H1 (cell line): ENCODE results near the gene SBK2. TPM values are rescaled to one million over a fixed set of nuclear protein-coding genes. Genes with fewer than 3 reads are reported as not detected.

ENCODE experiments used
- CTCF ChIA-PET: fragments of 300-600 bp; sonication (Branson Sonifier 250); formaldehyde crosslinking; loops from one replicate; lab custom pipeline; 2021; ENCODE audit not compliant: partially characterized antibody; lab: Charles Lee
- POLR2A ChIA-PET: fragments of 300-600 bp; sonication (Branson Sonifier 250); formaldehyde crosslinking; loops from one replicate; lab custom pipeline; 2021; ENCODE audit warnings: inconsistent platforms; ENCODE audit not compliant: partially characterized antibody; lab: Charles Lee
- DNase-seq, 2 experiments: peaks; one replicate each; pipeline versions ENCODE4 v3.0.0 to v3.0.0-alpha.2; 2010 to 2022; ENCODE audit warnings: low spot score in 2 of 2, low read depth in 1 of 2, mixed read lengths in 1 of 2
- FAIRE-seq: peaks from 2 replicates; lab custom pipeline; 2011; peaks lifted over from hg19 to GRCh38; lab: Jason Lieb, UNC
- H2AFZ ChIP-seq: 2 replicates; pipeline ENCODE4 v1.8.1; 2012; ENCODE audit warnings: low read length, inconsistent platforms
- H2AK5ac ChIP-seq: 2 replicates; pipeline ENCODE4 v1.6.1; 2013; ENCODE audit warnings: low read depth, low read length
- H2BK120ac ChIP-seq: replicated peaks from 2 replicates; pipeline ENCODE3; 2013; ENCODE audit warnings: low read depth, low read length, inconsistent platforms
- H2BK12ac ChIP-seq: 2 replicates; pipeline ENCODE4 v1.6.1; 2013; ENCODE audit warnings: low read depth, low read length
- H2BK15ac ChIP-seq: 2 replicates; pipeline ENCODE4 v1.6.1; 2013; ENCODE audit warnings: low read length
- H2BK20ac ChIP-seq: 2 replicates; pipeline ENCODE4 v1.6.1; 2013; ENCODE audit warnings: low read length
- H2BK5ac ChIP-seq: 2 replicates; pipeline ENCODE4 v1.6.1; 2013; ENCODE audit warnings: low read depth, low read length
- H3K14ac ChIP-seq: 2 replicates; pipeline ENCODE4 v1.6.1; 2013; ENCODE audit warnings: inconsistent platforms; ENCODE audit not compliant: insufficient read length
- H3K18ac ChIP-seq: 2 replicates; pipeline ENCODE4 v1.6.1; 2013; ENCODE audit warnings: low read length; ENCODE audit errors: extremely low read depth
- H3K23ac ChIP-seq: 2 replicates; pipeline ENCODE4 v1.6.1; 2013; ENCODE audit warnings: inconsistent platforms; ENCODE audit not compliant: insufficient read length
- H3K23me2 ChIP-seq: 2 replicates; pipeline ENCODE4 v1.6.1; 2013; ENCODE audit warnings: low read depth, low read length
- H3K27ac ChIP-seq: 2 replicates; pipeline ENCODE4 v1.6.1; 2011; ENCODE audit warnings: low read depth, low read length, inconsistent platforms
- H3K27me3 ChIP-seq, 4 experiments: replicated peaks in 1 of 4; 1 replicate in 1 of 4; 2 replicates in 3 of 4; pipeline versions ENCODE4 v1.6.1 to v1.8.1; 2011 to 2013; ENCODE audit warnings: low read length in 3 of 4, mild to moderate bottlenecking in 3 of 4, inconsistent platforms in 2 of 4, mixed read lengths in 2 of 4, moderate library complexity in 1 of 4; ENCODE audit not compliant: control insufficient read depth in 3 of 4, insufficient read depth in 3 of 4; ENCODE audit errors: extremely low read depth in 1 of 4
- H3K36me3 ChIP-seq, 4 experiments: 2 replicates each; pipeline versions ENCODE4 v1.6.1 to v1.8.1; 2011 to 2013; ENCODE audit warnings: mild to moderate bottlenecking in 4 of 4, low read length in 3 of 4, moderate library complexity in 2 of 4, control low read depth in 1 of 4, inconsistent platforms in 1 of 4; ENCODE audit not compliant: insufficient read depth in 4 of 4, control insufficient read depth in 2 of 4
- H3K4ac ChIP-seq: replicated peaks from 2 replicates; pipeline ENCODE3; 2013; ENCODE audit warnings: low read length, low read depth, mixed read lengths, inconsistent platforms; ENCODE audit not compliant: insufficient read length
- H3K4me1 ChIP-seq, 4 experiments: replicated peaks in 1 of 4; 1 replicate in 1 of 4; 2 replicates in 3 of 4; pipeline versions ENCODE4 v1.6.1 to v1.8.1; 2011 to 2013; ENCODE audit warnings: low read length in 3 of 4, inconsistent platforms in 2 of 4, mixed read lengths in 1 of 4; ENCODE audit not compliant: insufficient read depth in 4 of 4, control insufficient read depth in 3 of 4
- H3K4me2 ChIP-seq, 2 experiments: 2 replicates each; pipeline versions ENCODE4 v1.6.1 to v1.8.1; 2011 to 2013; ENCODE audit warnings: low read depth in 2 of 2, low read length in 2 of 2, control low read depth in 1 of 2, inconsistent platforms in 1 of 2, mild to moderate bottlenecking in 1 of 2; ENCODE audit not compliant: insufficient read depth in 1 of 2
- H3K4me3 ChIP-seq, 4 experiments: fragments of 200-600, 300-600 bp in 1 of 4; sonication (generic), shearing (Covaris generic), sonication (Bioruptor Twin) in 1 of 4; 2 replicates each; pipeline versions ENCODE4 v1.5.1 to v1.8.1; 2011 to 2016; ENCODE audit warnings: low read length in 4 of 4, low read depth in 3 of 4, control low read depth in 2 of 4, inconsistent platforms in 2 of 4, mild to moderate bottlenecking in 2 of 4, mixed read lengths in 1 of 4, moderate library complexity in 1 of 4; ENCODE audit not compliant: insufficient read depth in 2 of 4; ENCODE audit errors: extremely low read depth in 1 of 4
- H3K56ac ChIP-seq: replicated peaks from 2 replicates; pipeline ENCODE3; 2013; ENCODE audit warnings: low read depth, mild to moderate bottlenecking, mixed read lengths, low read length, inconsistent platforms; ENCODE audit not compliant: insufficient read length
- H3K79me1 ChIP-seq: 2 replicates; pipeline ENCODE4 v1.6.1; 2013; ENCODE audit warnings: low read depth, low read length, control low read depth
- H3K79me2 ChIP-seq, 2 experiments: 2 replicates each; pipeline versions ENCODE4 v1.6.1 to v1.8.1; 2012 to 2013; ENCODE audit warnings: low read length in 2 of 2, mild to moderate bottlenecking in 2 of 2, inconsistent platforms in 1 of 2; ENCODE audit not compliant: insufficient read depth in 2 of 2, control insufficient read depth in 1 of 2
- H3K9ac ChIP-seq, 4 experiments: replicated peaks in 1 of 4; 1 replicate in 1 of 4; 2 replicates in 3 of 4; pipeline versions ENCODE4 v1.6.1 to v1.8.1; 2011 to 2013; ENCODE audit warnings: low read depth in 3 of 4, low read length in 3 of 4, control low read depth in 2 of 4, mild to moderate bottlenecking in 2 of 4, moderate library complexity in 2 of 4, inconsistent platforms in 1 of 4; ENCODE audit errors: extremely low read depth in 1 of 4
- H3K9me3 ChIP-seq, 2 experiments: 2 replicates each; pipeline versions ENCODE4 v1.6.1 to v1.8.1; 2012 to 2013; ENCODE audit warnings: mild to moderate bottlenecking in 2 of 2, moderate library complexity in 2 of 2, control low read depth in 1 of 2, inconsistent platforms in 1 of 2, low read depth in 1 of 2, low read length in 1 of 2, mixed read lengths in 1 of 2; ENCODE audit not compliant: insufficient read depth in 2 of 2
- H4K20me1 ChIP-seq, 2 experiments: replicated peaks in 1 of 2; 2 replicates each; pipeline versions ENCODE3 to v1.8.1; 2011 to 2013; ENCODE audit warnings: inconsistent platforms in 2 of 2, low read length in 2 of 2, mild to moderate bottlenecking in 1 of 2; ENCODE audit not compliant: insufficient read depth in 2 of 2, control insufficient read depth in 1 of 2
- H4K5ac ChIP-seq: 2 replicates; pipeline ENCODE4 v1.6.1; 2013; ENCODE audit warnings: low read length, low read depth, mixed read lengths, inconsistent platforms; ENCODE audit not compliant: insufficient read length
- H4K8ac ChIP-seq: 2 replicates; pipeline ENCODE4 v1.8.0; 2013; ENCODE audit warnings: mild to moderate bottlenecking, moderate library complexity, low read length, inconsistent platforms; ENCODE audit not compliant: insufficient read depth; ENCODE audit errors: extremely low read depth
- H4K91ac ChIP-seq: replicated peaks from 2 replicates; pipeline ENCODE3; 2013; ENCODE audit warnings: low read length, mixed read lengths, inconsistent platforms; ENCODE audit not compliant: insufficient read length
- CBX8 ChIP-seq: fragments of 300-800, 300-1000 bp; sonication (generic); IDR thresholded peaks from 2 replicates; pipeline ENCODE4 v1.7.1; 2016; ENCODE audit warnings: low read depth, low read length, borderline replicate concordance
- CREB1 ChIP-seq: IDR thresholded peaks from 2 replicates; pipeline ENCODE4 v1.6.1; 2012; ENCODE audit warnings: inconsistent platforms
- EGR1 ChIP-seq: IDR thresholded peaks from 2 replicates; pipeline ENCODE4 v1.6.1; 2011; ENCODE audit warnings: low read depth, low read length, borderline replicate concordance
- GABPA ChIP-seq: IDR thresholded peaks from 2 replicates; pipeline ENCODE4 v1.6.1; 2011; ENCODE audit warnings: mild to moderate bottlenecking, low read length, moderate library complexity, borderline replicate concordance; ENCODE audit not compliant: insufficient read depth
- HDAC6 ChIP-seq: IDR thresholded peaks from one replicate; pipeline ENCODE4 v1.7.1; 2012; ENCODE audit warnings: low read depth, mild to moderate bottlenecking, inconsistent platforms, low read length, moderate library complexity
- JUN ChIP-seq: IDR thresholded peaks from 2 replicates; pipeline ENCODE4 v1.6.1; 2011; ENCODE audit warnings: low read depth, mild to moderate bottlenecking, improper control_type of control experiment, low read length
- MAFK ChIP-seq: IDR thresholded peaks from 2 replicates; pipeline ENCODE4 v1.6.1; 2012; ENCODE audit warnings: low read depth, mild to moderate bottlenecking, improper control_type of control experiment, low read length
- NRF1 ChIP-seq: IDR thresholded peaks from 2 replicates; pipeline ENCODE4 v1.6.1; 2011; ENCODE audit warnings: mild to moderate bottlenecking, low read depth, low read length, improper control_type of control experiment
- POLR2A ChIP-seq, 2 experiments: IDR thresholded peaks; 1 replicate in 1 of 2; 2 replicates in 1 of 2; pipeline ENCODE4 v1.6.1; 2011; ENCODE audit warnings: low read depth in 2 of 2, low read length in 2 of 2, mild to moderate bottlenecking in 2 of 2; ENCODE audit errors: control extremely low read depth in 1 of 2
- POLR2AphosphoS5 ChIP-seq: IDR thresholded peaks from 2 replicates; pipeline ENCODE4 v1.6.1; 2011; ENCODE audit warnings: low read depth, low read length
- POU5F1 ChIP-seq: IDR thresholded peaks from 2 replicates; pipeline ENCODE4 v1.6.1; 2011; ENCODE audit warnings: low read depth, mild to moderate bottlenecking, low read length, moderate library complexity
- RXRA ChIP-seq: IDR thresholded peaks from 2 replicates; pipeline ENCODE4 v1.6.1; 2011; ENCODE audit warnings: low read depth, mild to moderate bottlenecking, low read length, moderate library complexity; ENCODE audit not compliant: insufficient read depth
- SAP30 ChIP-seq: fragments of 300-600 bp; sonication (generic); IDR thresholded peaks from 2 replicates; pipeline ENCODE4 v1.7.1; 2012; ENCODE audit warnings: low read length, moderate library complexity, mild to moderate bottlenecking, inconsistent platforms; ENCODE audit not compliant: insufficient read depth, insufficient replicate concordance
- SIX5 ChIP-seq: IDR thresholded peaks from 2 replicates; pipeline ENCODE4 v1.6.1; 2011; ENCODE audit warnings: mild to moderate bottlenecking, low read depth, low read length
- YY1 ChIP-seq: IDR thresholded peaks from 2 replicates; pipeline ENCODE4 v1.6.1; 2011; ENCODE audit warnings: low read depth, mild to moderate bottlenecking, low read length
- WGBS, 2 experiments: shearing (Covaris generic) in 1 of 2; methylation state at CpG; one replicate each; pipeline versions ENCODE4 v1.1.6 to v1.1.7; 2013 to 2015; ENCODE audit warnings: low lambda C conversion rate in 2 of 2, mixed read lengths in 2 of 2, inconsistent platforms in 1 of 2, low coverage in 1 of 2, missing lambda C conversion rate in 1 of 2; ENCODE audit not compliant: insufficient replicate concordance in 2 of 2, insufficient coverage in 1 of 2, insufficient read length in 1 of 2; ENCODE audit errors: extremely low coverage in 1 of 2, missing lambda C conversion rate in 1 of 2; 5-methylcytosine and 5-hydroxymethylcytosine counted together
- polyA plus RNA-seq, 7 experiments: library from polyadenylated mRNA; depleted of rRNA in 3 of 7; stranded (reverse) in 5 of 7; unstranded in 2 of 7; fragments of >200 nt in 5 of 7; fragments of 200-250 nt in 2 of 7; gene quantifications; 1 replicate in 5 of 7; 2 replicates in 1 of 7; 4 replicates in 1 of 7; pipeline versions ENCODE4 v1.2.1 to v1.2.3, GENCODE V29; 2011 to 2013; ENCODE audit warnings: missing spikeins in 2 of 7, mixed read lengths in 2 of 7
- total RNA-seq: library from RNA; stranded (reverse); fragmentation: NEBNext Ultra II Directional; extraction: Animal tissue kit (Norgen Biotek cat#: 25700); gene quantifications from 2 replicates; pipeline ENCODE4 v1.2.1, GENCODE V29; 2021

Gene SBK2
- total and polyA plus RNA-seq, 2 of the 8 experiments (the other 6 are each of a cell fraction or from before 2014, with no cell fraction given) = 3.2 to 4.1 TPM

GRCh38 chr19:55542292-55542855 lies 5.4 kb upstream of the SBK2 start:
- H3K4me3 ChIP-seq = no peak overlapping the region
- no peak overlapping the region for H3K9ac ChIP-seq
- H3K79me1 ChIP-seq = no peaks in the 10 kb centered on the region
- H2AFZ ChIP-seq = no peak overlapping the region
- H3K18ac ChIP-seq = no peak overlapping the region
- H2AK5ac ChIP-seq = no peak overlapping the region
- TF ChIP-seq SIX5 (no peak), HDAC6 (no peak), EGR1 (no peak), MAFK (no peak), SAP30 (no peak), POLR2AphosphoS5 (no peak), POLR2A (IDR thresholded peaks at IDR 0.05; ENCODE audit: control extremely low read depth in 1 of 2, low read depth in 2 of 2, low read length in 2 of 2) (no peak), CREB1 (no peak), RXRA (no peak), GABPA (no peak), POU5F1 (no peak), CBX8 (no peak), NRF1 (no peak), JUN (no peak), YY1 (no peak)
- no peaks in the 10 kb centered on the region for H3K9me3 ChIP-seq
- ChIA-PET CTCF (interaction anchor here (1.0 kb wide), 1 partner anchor 90 kb away, joined by 4 read pairs; no protein-coding TSS in a partner anchor), POLR2A (no interaction called here)
- no peak overlapping the region for H2BK120ac ChIP-seq
- no peak overlapping the region for H4K5ac ChIP-seq
- no peak overlapping the region for H3K23ac ChIP-seq
- H4K8ac ChIP-seq = no peak overlapping the region
- no peak overlapping the region for H2BK5ac ChIP-seq
- no peaks in the 10 kb centered on the region; a peak in 1 of 8 replicates for H3K36me3 ChIP-seq
- H3K4me1 ChIP-seq = peaks cover 0 to 23% (median 14%) of the 10 kb centered on the region in 4 experiments; a peak in 6 of 7 replicates
- no peaks in the 10 kb centered on the region for H3K79me2 ChIP-seq
- H3K27me3 ChIP-seq = no peaks in the 10 kb centered on the region; a peak in 3 of 7 replicates
- no peak overlapping the region for H3K4me2 ChIP-seq
- no peak for DNase-seq
- no peak for FAIRE-seq
- peaks cover 0 to 3% of the 10 kb centered on the region in 2 experiments for H4K20me1 ChIP-seq
- H4K91ac ChIP-seq = no peak overlapping the region
- 0 out of 2 replicates have a peak overlapping the region, but pooled peaks have one; percentile 39 for H2BK12ac ChIP-seq
- H2BK15ac ChIP-seq = no peak overlapping the region
- peaks cover 12% of the 10 kb centered on the region; the same call in 1 of the 2 replicates for H3K23me2 ChIP-seq
- H3K56ac ChIP-seq = peak overlapping the region; percentile 53
- no peak overlapping the region for H3K27ac ChIP-seq
- H2BK20ac ChIP-seq = no peak overlapping the region
- no peak overlapping the region for H3K4ac ChIP-seq
- 85 to 100% methylated on average over 6 to 7 of the region's 7 CpGs for WGBS, 2 experiments
- H3K14ac ChIP-seq = no peak overlapping the region
